OCI-LY3 (cell line): ENCODE results near the gene SRGAP1.

Source experiments
- H2AFZ ChIP-seq: fragments of 200-600, 300-600 bp; shearing (Covaris generic); 2 replicates; pipeline ENCODE4 v1.6.0; 2014; ENCODE audit warnings: antibody characterized with exemption, low read depth, low read length
- H3K27ac ChIP-seq: fragments of 200-600, 300-600 bp; sonication (generic); 2 replicates; pipeline ENCODE4 v1.5.1; 2014; ENCODE audit warnings: mild to moderate bottlenecking, low read length, moderate library complexity, mixed read lengths
- H3K27me3 ChIP-seq: fragments of 200-600, 300-600 bp; sonication (generic); 2 replicates; pipeline ENCODE4 v1.6.1; 2014; ENCODE audit warnings: low read depth, low read length, mixed read lengths
- H3K36me3 ChIP-seq: fragments of 200-600, 300-600 bp; sonication (generic); replicated peaks from 2 replicates; pipeline ENCODE3; 2014; ENCODE audit warnings: low read depth, low read length, mixed read lengths
- H3K4me1 ChIP-seq: fragments of 300-600, 200-600 bp; sonication (generic); 2 replicates; pipeline ENCODE4 v1.6.1; 2014; ENCODE audit warnings: low read length, mixed read lengths
- H3K4me2 ChIP-seq: fragments of 200-600, 300-600 bp; sonication (generic); 2 replicates; pipeline ENCODE4 v1.6.1; 2014; ENCODE audit warnings: low read length, mixed read lengths
- H3K4me3 ChIP-seq: fragments of 300-600, 200-600 bp; sonication (generic); 2 replicates; pipeline ENCODE4 v1.5.1; 2014; ENCODE audit warnings: antibody characterized with exemption, mild to moderate bottlenecking, low read length, moderate library complexity
- H3K79me2 ChIP-seq: fragments of 300-600, 200-600 bp; shearing (Covaris generic); 2 replicates; pipeline ENCODE4 v1.6.1; 2014; ENCODE audit warnings: mild to moderate bottlenecking, low read length, mixed read lengths
- H3K9ac ChIP-seq: fragments of 300-600, 200-600 bp; shearing (Covaris generic); 2 replicates; pipeline ENCODE4 v1.6.0; 2014; ENCODE audit warnings: mild to moderate bottlenecking, low read length, moderate library complexity
- H3K9me3 ChIP-seq: fragments of 200-600, 300-600 bp; shearing (Covaris generic); 2 replicates; pipeline ENCODE4 v1.6.1; 2014; ENCODE audit warnings: low read length, mixed read lengths; ENCODE audit not compliant: insufficient read depth
- H4K20me1 ChIP-seq: fragments of 200-600, 300-600 bp; sonication (generic); 2 replicates; pipeline ENCODE4 v1.6.1; 2016; ENCODE audit warnings: low read length, mixed read lengths; ENCODE audit not compliant: insufficient read depth
- CTCF ChIP-seq: fragments of 200-600, 300-600 bp; sonication (generic); IDR thresholded peaks from 2 replicates; pipeline ENCODE4 v1.5.1; 2014; ENCODE audit warnings: antibody characterized with exemption, low read length, low read depth
- EZH2phosphoT487 ChIP-seq: fragments of 200-600 bp; shearing (Covaris generic); IDR thresholded peaks from 2 replicates; pipeline ENCODE4 v1.6.1; 2018; ENCODE audit warnings: antibody characterized with exemption, mixed run types, low read depth

SRGAP1 gene

GRCh38 chr12:63882844-63883243, 38.3 kb downstream of the SRGAP1 start:
- TF ChIP-seq EZH2phosphoT487 (no peak), CTCF (no peak)
- Histone ChIP-seq H3K9me3 (no peaks in the 10 kb centered on the region), H3K27ac (no peak overlapping the region)

GRCh38 chr12:63885401-63885800, 40.9 kb downstream of the SRGAP1 start:
- no peak overlapping the region for H3K27ac ChIP-seq
- no peak overlapping the region for H3K4me2 ChIP-seq
- H3K4me3 ChIP-seq, result no peak overlapping the region
- H2AFZ ChIP-seq, result no peak overlapping the region
- no peaks in the 10 kb centered on the region for H3K36me3 ChIP-seq
- no peaks in the 10 kb centered on the region for H3K4me1 ChIP-seq
- TF ChIP-seq CTCF (no peak), EZH2phosphoT487 (no peak)
- no peak overlapping the region for H3K9ac ChIP-seq
- H3K27me3 ChIP-seq, result no peaks in the 10 kb centered on the region
- H4K20me1 ChIP-seq, result no peaks in the 10 kb centered on the region
- H3K9me3 ChIP-seq, result no peaks in the 10 kb centered on the region
- no peaks in the 10 kb centered on the region for H3K79me2 ChIP-seq

More at GRCh38 chr12:63882844-63883243, 38.3 kb downstream of the SRGAP1 start:
- Histone ChIP-seq H3K4me1 (no peaks in the 10 kb centered on the region), H3K79me2 (no peaks in the 10 kb centered on the region), H3K4me2 (no peak overlapping the region), H3K27me3 (no peaks in the 10 kb centered on the region), H4K20me1 (no peaks in the 10 kb centered on the region), H3K9ac (no peak overlapping the region), H2AFZ (no peak overlapping the region), H3K36me3 (no peaks in the 10 kb centered on the region), H3K4me3 (no peak overlapping the region)

GRCh38 chr12:63888908-63889635, 44.6 kb downstream of the SRGAP1 start:
- Histone ChIP-seq H3K4me2 (no peak overlapping the region), H3K79me2 (no peaks in the 10 kb centered on the region), H3K9me3 (no peaks in the 10 kb centered on the region), H2AFZ (no peak overlapping the region), H3K4me1 (no peaks in the 10 kb centered on the region), H3K36me3 (no peaks in the 10 kb centered on the region), H3K27me3 (no peaks in the 10 kb centered on the region), H3K4me3 (no peak overlapping the region), H4K20me1 (no peaks in the 10 kb centered on the region), H3K27ac (no peak overlapping the region), H3K9ac (no peak overlapping the region)
- no peak for TF ChIP-seq CTCF
- no peak for TF ChIP-seq EZH2phosphoT487

- TF ChIP-seq CTCF (no peak), EZH2phosphoT487 (no peak)
- H4K20me1 ChIP-seq, result no peaks in the 10 kb centered on the region
Observed at GRCh38 chr12:63889721-63890509, 45.4 kb downstream of the SRGAP1 start.

More at GRCh38 chr12:63889721-63890509, 45.4 kb downstream of the SRGAP1 start:
- H3K9me3 ChIP-seq, result no peaks in the 10 kb centered on the region
- no peaks in the 10 kb centered on the region for H3K79me2 ChIP-seq
- H3K4me1 ChIP-seq, result no peaks in the 10 kb centered on the region
- H3K4me2 ChIP-seq, result no peak overlapping the region
- no peak overlapping the region for H2AFZ ChIP-seq
- H3K9ac ChIP-seq, result no peak overlapping the region
- no peaks in the 10 kb centered on the region for H3K27me3 ChIP-seq
- H3K36me3 ChIP-seq, result no peaks in the 10 kb centered on the region
- no peak overlapping the region for H3K4me3 ChIP-seq
- H3K27ac ChIP-seq, result no peak overlapping the region
